ENCODE measurements around the gene ALKBH4.
"Not testable (repeated sequence)": the region's sequence is repeated elsewhere in the genome, so short reads cannot be mapped to it uniquely, and the experiment has no call there.

The ALKBH4 gene

GRCh38 chr7:102463841-102464576 lies 654 bp downstream of the ALKBH4 start:
- intact Hi-C loops (cut with DNase I) = loop anchor here (5.0 kb wide), 1 partner anchor 67 kb away; the partner anchor contains the start of gene PRKRIP1
- DNase-seq = peak in 2 of 42 donors; percentile 3 to 6

- intact Hi-C loops (cut with DNase I) = loop anchor here (5.0 kb wide), 1 partner anchor 63 kb away; the partner anchor contains the start of gene PRKRIP1
- DNase-seq = peak in 1 of 42 donors; percentile 1
Measured at GRCh38 chr7:102460467-102460866, 4.2 kb downstream of the ALKBH4 start.

GRCh38 chr7:102459221-102459844 lies 5.3 kb downstream of the ALKBH4 start:
- intact Hi-C loops (cut with DNase I) = no loop called here
- DNase-seq = peak in 1 of 42 donors; percentile 0

- intact Hi-C loops (cut with DNase I) = no loop called here
- DNase-seq = peak in 1 of 42 donors; percentile 3
Measured at GRCh38 chr7:102457352-102457924, 7.2 kb downstream of the ALKBH4 start.

- DNase-seq = peak; percentile 36 to 90 (median 70)
- intact Hi-C loops (cut with DNase I) = no loop called here
Measured at GRCh38 chr7:102456327-102456726, 8.3 kb downstream of the ALKBH4 start.

GRCh38 chr7:102455596-102455995 lies 9.1 kb downstream of the ALKBH4 start:
- intact Hi-C loops (cut with DNase I) = no loop called here
- DNase-seq = no peak

GRCh38 chr7:102454932-102455331 lies 9.7 kb downstream of the ALKBH4 start:
- intact Hi-C loops (cut with DNase I); DNase-seq: not testable (repeated sequence)

- no peak for DNase-seq
- intact Hi-C loops (cut with DNase I) = no loop called here
Measured at GRCh38 chr7:102454468-102454867, 10.2 kb downstream of the ALKBH4 start.

- no peak for DNase-seq
- intact Hi-C loops (cut with DNase I) = no loop called here
Measured at GRCh38 chr7:102453319-102453718, 11.3 kb downstream of the ALKBH4 start.

GRCh38 chr7:102452451-102452850 lies 12.2 kb downstream of the ALKBH4 start:
- DNase-seq = no peak
- intact Hi-C loops (cut with DNase I) = no loop called here

- no peak for DNase-seq
- intact Hi-C loops (cut with DNase I) = no loop called here
Measured at GRCh38 chr7:102451371-102452054, 13.2 kb downstream of the ALKBH4 start.

- DNase-seq = peak in 1 of 42 donors; percentile 51
- intact Hi-C loops (cut with DNase I) = no loop called here
Measured at GRCh38 chr7:102450242-102450641, 14.4 kb downstream of the ALKBH4 start.

- no peak for DNase-seq
- intact Hi-C loops (cut with DNase I) = no loop called here
Measured at GRCh38 chr7:102449136-102449535, 15.5 kb downstream of the ALKBH4 start.

GRCh38 chr7:102447311-102447710 lies 17.4 kb downstream of the ALKBH4 start:
- DNase-seq = no peak
- intact Hi-C loops (cut with DNase I) = no loop called here

- intact Hi-C loops (cut with DNase I) = no loop called here
- no peak for DNase-seq
Measured at GRCh38 chr7:102446387-102447156, 18.1 kb downstream of the ALKBH4 start.

- intact Hi-C loops (cut with DNase I) = no loop called here
Measured at GRCh38 chr7:102445674-102446071, 19.0 kb downstream of the ALKBH4 start.

GRCh38 chr7:102444961-102445673 lies 19.5 kb downstream of the ALKBH4 start:
- intact Hi-C loops (cut with DNase I) = no loop called here
- no peak for DNase-seq

More at GRCh38 chr7:102445674-102446071, 19.0 kb downstream of the ALKBH4 start:
- DNase-seq = no peak
